Astrocyte (in vitro differentiated cells and primary cell): Measurements from ENCODE around the gene OLA1.

Experiments
- EZH2 ChIP-seq: IDR thresholded peaks from 2 replicates; pipeline ENCODE4 v1.6.1; 2012; ENCODE audit warnings: mild to moderate bottlenecking, low read length, inconsistent platforms; ENCODE audit not compliant: insufficient read depth
- TF ChIP-seq, protein P1 (sequence below): IDR thresholded peaks from 2 replicates; pipeline ENCODE4 v1.5.1; 2011; ENCODE audit warnings: low read depth, mild to moderate bottlenecking, inconsistent platforms, low read length, moderate library complexity; ENCODE audit not compliant: insufficient read depth

DNA sequence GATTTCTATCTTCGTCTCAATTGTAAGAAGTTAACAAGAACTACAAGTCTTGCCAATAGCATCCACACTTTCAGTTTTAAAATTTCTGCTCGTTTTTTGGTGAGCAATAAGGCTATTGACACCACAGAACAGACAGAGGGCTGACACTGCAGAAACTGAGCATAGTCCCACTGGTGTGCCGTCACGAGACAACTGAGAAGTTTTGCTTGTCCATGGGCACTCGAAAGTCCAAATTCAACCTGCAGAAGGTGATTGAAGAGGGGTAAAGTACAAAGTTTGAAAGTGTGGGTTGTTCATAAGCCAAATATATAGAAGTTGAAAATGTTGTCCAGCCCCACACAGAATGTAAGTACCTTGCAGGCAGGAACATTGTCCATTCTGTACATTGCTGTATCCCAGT is 219.4 kb downstream of the OLA1 start:
- TF ChIP-seq, protein P1, sequence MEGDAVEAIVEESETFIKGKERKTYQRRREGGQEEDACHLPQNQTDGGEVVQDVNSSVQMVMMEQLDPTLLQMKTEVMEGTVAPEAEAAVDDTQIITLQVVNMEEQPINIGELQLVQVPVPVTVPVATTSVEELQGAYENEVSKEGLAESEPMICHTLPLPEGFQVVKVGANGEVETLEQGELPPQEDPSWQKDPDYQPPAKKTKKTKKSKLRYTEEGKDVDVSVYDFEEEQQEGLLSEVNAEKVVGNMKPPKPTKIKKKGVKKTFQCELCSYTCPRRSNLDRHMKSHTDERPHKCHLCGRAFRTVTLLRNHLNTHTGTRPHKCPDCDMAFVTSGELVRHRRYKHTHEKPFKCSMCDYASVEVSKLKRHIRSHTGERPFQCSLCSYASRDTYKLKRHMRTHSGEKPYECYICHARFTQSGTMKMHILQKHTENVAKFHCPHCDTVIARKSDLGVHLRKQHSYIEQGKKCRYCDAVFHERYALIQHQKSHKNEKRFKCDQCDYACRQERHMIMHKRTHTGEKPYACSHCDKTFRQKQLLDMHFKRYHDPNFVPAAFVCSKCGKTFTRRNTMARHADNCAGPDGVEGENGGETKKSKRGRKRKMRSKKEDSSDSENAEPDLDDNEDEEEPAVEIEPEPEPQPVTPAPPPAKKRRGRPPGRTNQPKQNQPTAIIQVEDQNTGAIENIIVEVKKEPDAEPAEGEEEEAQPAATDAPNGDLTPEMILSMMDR: no peak
- TF ChIP-seq EZH2: no peak
